GM12878 (cell line): ENCODE measurements around the gene STX10. TPM values are rescaled to one million over a fixed set of nuclear protein-coding genes. Genes with fewer than 3 reads are reported as not detected.

Experiments
- ATF7 ChIP-seq: fragments of 450-650 bp; IDR thresholded peaks from 2 replicates; pipeline ENCODE4 v1.6.1; 2016; ENCODE audit warnings: low read depth, mild to moderate bottlenecking
- EED ChIP-seq: sonication (generic); IDR thresholded peaks from 2 replicates; pipeline ENCODE4 v1.6.1; 2016; ENCODE audit warnings: antibody characterized with exemption, low read depth
- EP300 ChIP-seq, 2 experiments: fragments of 150-350 bp in 1 of 2; IDR thresholded peaks; 2 replicates each; pipeline ENCODE4 v1.6.1; 2011 to 2012; ENCODE audit warnings: low read depth in 2 of 2, low read length in 2 of 2, borderline replicate concordance in 1 of 2, improper control_type of control experiment in 1 of 2, inconsistent platforms in 1 of 2; ENCODE audit not compliant: control insufficient read depth in 1 of 2
- ETV6 ChIP-seq, 2 experiments: fragments of 450-650 bp in 1 of 2; IDR thresholded peaks in 1 of 2; conservative IDR thresholded peaks in 1 of 2; 2 replicates each; pipeline ENCODE4 v1.6.1; 2014; ENCODE audit warnings: antibody characterized with exemption in 1 of 2, borderline replicate concordance in 1 of 2, low read depth in 1 of 2, mild to moderate bottlenecking in 1 of 2, moderate library complexity in 1 of 2
- JUNB ChIP-seq: IDR thresholded peaks from 2 replicates; pipeline ENCODE4 v1.6.1; 2016; ENCODE audit warnings: antibody characterized with exemption, mild to moderate bottlenecking
- NR2C2 ChIP-seq: IDR thresholded peaks from 2 replicates; pipeline ENCODE4 v1.6.1; 2011; ENCODE audit warnings: borderline replicate concordance, low read depth; ENCODE audit not compliant: control insufficient read depth, insufficient read length
- POLR2A ChIP-seq: IDR thresholded peaks from 2 replicates; pipeline ENCODE4 v1.6.1; 2011; ENCODE audit warnings: low read depth, mild to moderate bottlenecking, low read length
- POU2F2 ChIP-seq: IDR thresholded peaks from 3 replicates; pipeline ENCODE4 v1.6.1; 2011; ENCODE audit warnings: low read depth, mild to moderate bottlenecking, low read length, borderline replicate concordance
- RAD51 ChIP-seq: fragments of 450-650 bp; IDR thresholded peaks from 2 replicates; pipeline ENCODE4 v1.6.1; 2016; ENCODE audit warnings: moderate library complexity, mild to moderate bottlenecking, inconsistent platforms
- RB1 ChIP-seq: fragments of 450-650 bp; formaldehyde crosslinking; IDR thresholded peaks from 2 replicates; pipeline ENCODE4 v1.6.1; 2017; ENCODE audit warnings: mild to moderate bottlenecking, borderline replicate concordance
- SIX5 ChIP-seq: IDR thresholded peaks from 2 replicates; pipeline ENCODE4 v1.6.1; 2011; ENCODE audit warnings: mild to moderate bottlenecking, low read depth, low read length, moderate library complexity; ENCODE audit not compliant: severe bottlenecking
- SPI1 ChIP-seq: IDR thresholded peaks from 2 replicates; pipeline ENCODE4 v1.6.1; 2011; ENCODE audit warnings: low read depth, mild to moderate bottlenecking, low read length, moderate library complexity, borderline replicate concordance; ENCODE audit not compliant: insufficient read depth
- TBL1XR1 ChIP-seq: IDR thresholded peaks from 2 replicates; pipeline ENCODE4 v1.6.1; 2012; ENCODE audit warnings: low read depth, low read length, improper control_type of control experiment
- TCF3 ChIP-seq: IDR thresholded peaks from 2 replicates; pipeline ENCODE4 v1.6.1; 2012; ENCODE audit warnings: low read depth, mild to moderate bottlenecking, low read length, borderline replicate concordance; ENCODE audit not compliant: insufficient read depth
- polyA plus RNA-seq, 11 experiments: library from polyadenylated mRNA; depleted of rRNA in 4 of 11; unstranded in 6 of 11; stranded (reverse) in 5 of 11; fragments of >200 nt; fragmentation: Nextera tagmentation in 4 of 11; fragmentation: Illumina TruSeq in 1 of 11; extraction: Ambion mirVana in 4 of 11; extraction: Trizol in 1 of 11; gene quantifications; 1 replicate in 1 of 11; 2 replicates in 10 of 11; pipeline versions ENCODE4 v1.2.1 to v1.2.3, GENCODE V29; 2011 to 2016; ENCODE audit warnings: inconsistent platforms in 2 of 11, missing spikeins in 2 of 11, low read depth in 1 of 11
- total RNA-seq, 4 experiments: library from RNA; depleted of rRNA in 3 of 4; stranded (reverse); fragments of >200 nt in 3 of 4; fragmentation: Illumina TruSeq in 1 of 4; extraction: Trizol in 1 of 4; gene quantifications; 2 replicates each; pipeline versions ENCODE4 v1.2.1 to v1.2.3, GENCODE V29; 2013 to 2021

Gene STX10
- total and polyA plus RNA-seq, 10 of the 15 experiments (the other 5 are each of a cell fraction or from before 2014, with no cell fraction given), result 0.56 to 76.1 (median 47.6) TPM

GRCh38 chr19:13155472-13156359 lies 5.5 kb upstream of the STX10 start (continued):
- TF ChIP-seq NR2C2, result no peak
- TF ChIP-seq ATF7, result peak; percentile 9; the same call in 1 of the 2 replicates
- TF ChIP-seq SPI1, result peak; percentile 50; the same call in 1 of the 2 replicates
- peak; percentile 9; the same call in 1 of the 2 replicates for TF ChIP-seq RAD51
- TF ChIP-seq JUNB, result no peak
- peak; percentile 53 for TF ChIP-seq POLR2A
- peak; percentile 98; the same call in 1 of the 2 replicates for TF ChIP-seq TBL1XR1
- peak; percentile 76; the same call in 1 of the 3 replicates for TF ChIP-seq POU2F2
- peak; percentile 81 to 83 for TF ChIP-seq EP300 (IDR thresholded peaks at IDR 0.05; ENCODE audit: borderline replicate concordance in 1 of 2, control insufficient read depth in 1 of 2, low read depth in 2 of 2, low read length in 2 of 2)
- peak; percentile 63; the same call in 1 of the 2 replicates for TF ChIP-seq RB1
- TF ChIP-seq SIX5, result peak; percentile 5
- peak; percentile 87 for TF ChIP-seq TCF3
- TF ChIP-seq ETV6 (conservative IDR thresholded peaks at IDR 0.05 in 1 of 2, IDR thresholded peaks at IDR 0.05 in 1 of 2; ENCODE audit: borderline replicate concordance in 1 of 2, low read depth in 1 of 2), result peak; percentile 38 to 99; a peak in 2 of 4 replicates
- peak; percentile 97 for TF ChIP-seq EED
